22Rv1 (cell line): ENCODE measurements around the gene PNKP.

Experiments
- H3K27ac ChIP-seq: fragments of 450-650 bp; 2 replicates; pipeline ENCODE4 v1.5.1; 2017
- CTCF ChIP-seq: fragments of 450-650 bp; IDR thresholded peaks from 2 replicates; pipeline ENCODE4 v1.5.1; 2017; ENCODE audit warnings: mild to moderate bottlenecking
- ZFX ChIP-seq: fragments of 450-650 bp; IDR thresholded peaks from 2 replicates; pipeline ENCODE4 v1.6.1; 2017; ENCODE audit warnings: antibody characterized with exemption, borderline replicate concordance

Gene PNKP

GRCh38 chr19:49831592-49831991, 35.8 kb downstream of the PNKP start:
- no peak for TF ChIP-seq ZFX
- TF ChIP-seq CTCF: no peak
- H3K27ac ChIP-seq: no peak overlapping the region

GRCh38 chr19:49830766-49831165, 36.6 kb downstream of the PNKP start:
- H3K27ac ChIP-seq: no peak overlapping the region

DNA sequence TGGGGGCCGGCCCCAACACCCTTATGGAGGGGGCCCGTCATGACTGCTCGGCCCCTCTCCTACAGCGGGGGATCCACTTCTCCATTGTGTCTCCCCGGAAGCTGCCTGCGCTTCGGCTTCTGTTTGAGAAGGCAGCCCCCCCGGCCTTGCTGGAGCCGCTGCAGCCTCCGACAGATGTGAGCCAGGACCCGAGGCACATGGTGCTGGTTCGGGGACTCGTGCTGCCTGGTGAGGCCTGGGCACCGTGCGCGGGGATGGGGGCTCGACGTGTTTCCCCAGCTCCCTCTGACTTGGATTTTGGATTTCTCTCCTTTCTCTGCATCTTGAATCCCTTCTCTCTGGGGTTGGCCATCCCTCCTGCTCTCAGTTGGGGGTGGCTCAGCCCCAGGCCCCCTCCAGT, 37.7 kb downstream of the PNKP start:
- no peak overlapping the region for H3K27ac ChIP-seq
- no peak for TF ChIP-seq CTCF

More at GRCh38 chr19:49830766-49831165, 36.6 kb downstream of the PNKP start:
- TF ChIP-seq ZFX: no peak
- TF ChIP-seq CTCF: no peak

GRCh38 chr19:49829200-49829599, 38.2 kb downstream of the PNKP start:
- TF ChIP-seq CTCF (no peak), ZFX (no peak)
- no peak overlapping the region for H3K27ac ChIP-seq

DNA sequence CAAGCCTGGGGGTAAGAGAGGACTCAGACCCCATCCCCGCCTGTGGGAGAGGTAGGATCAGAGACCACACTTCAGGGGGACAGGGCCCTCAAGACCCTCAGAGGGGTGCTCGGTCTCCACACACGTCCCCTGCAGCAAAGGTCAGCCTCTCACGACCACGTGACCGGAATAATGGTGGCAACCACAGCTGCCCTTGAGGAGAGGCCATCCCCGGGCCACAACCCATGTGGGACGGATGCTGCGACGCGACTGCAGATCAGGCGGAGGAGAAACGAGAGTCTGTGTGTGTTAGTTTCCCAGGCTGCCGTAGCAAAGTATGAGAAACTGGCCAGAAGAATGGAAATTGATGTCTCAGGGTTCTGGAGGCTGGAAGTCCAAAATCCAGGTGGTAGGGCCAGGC, 40.3 kb downstream of the PNKP start:
- TF ChIP-seq CTCF: no peak
- no peak for TF ChIP-seq ZFX

GRCh38 chr19:49824662-49825061, 42.7 kb downstream of the PNKP start:
- TF ChIP-seq ZFX (no peak), CTCF (no peak)
- H3K27ac ChIP-seq: no peak overlapping the region

More for the DNA sequence above, 40.3 kb downstream of the PNKP start:
- H3K27ac ChIP-seq: no peak overlapping the region

- TF ChIP-seq ZFX (no peak), CTCF (no peak)
- no peak overlapping the region for H3K27ac ChIP-seq
These were observed 43.9 kb downstream of the PNKP start for GRCh38 chr19:49823472-49823871.
